Measurements from ENCODE around the gene OR2F1. TPM values are rescaled to one million over a fixed set of nuclear protein-coding genes. Genes with fewer than 3 reads are reported as not detected.

The OR2F1 gene
- total RNA-seq, 1 experiment from 2014 or later = not detected

GRCh38 chr7:143978585-143978984 lies 23.9 kb downstream of the OR2F1 start:
- no peak for TF ChIP-seq ZFX (IDR thresholded peaks at IDR 0.05)
- no peak for TF ChIP-seq SP1 (IDR thresholded peaks at IDR 0.05; ENCODE audit: low read depth)
- no peak for TF ChIP-seq YY1 (IDR thresholded peaks at IDR 0.05; ENCODE audit: extremely low read depth, insufficient replicate concordance, low read depth, low read length)
- TF ChIP-seq ZNF274 (IDR thresholded peaks at IDR 0.05; ENCODE audit: low read depth, low read length) = no peak
- no peak for TF ChIP-seq MAX (IDR thresholded peaks at IDR 0.05)
- no peak for TF ChIP-seq EZH2phosphoT487 (IDR thresholded peaks at IDR 0.05; ENCODE audit: borderline replicate concordance)
- TF ChIP-seq EGR1 (IDR thresholded peaks at IDR 0.05; ENCODE audit: low read depth) = no peak
- TF ChIP-seq ELF1 (IDR thresholded peaks at IDR 0.05; ENCODE audit: borderline replicate concordance, low read depth) = no peak
- TF ChIP-seq POLR2AphosphoS5 (IDR thresholded peaks at IDR 0.05; ENCODE audit: low read depth, low read length) = no peak
- no peak for TF ChIP-seq CEBPB (IDR thresholded peaks at IDR 0.05; ENCODE audit: low read depth)
- no peak for TF ChIP-seq REST (IDR thresholded peaks at IDR 0.05; ENCODE audit: low read depth)
- no peak for TF ChIP-seq ZBTB33 (IDR thresholded peaks at IDR 0.05; ENCODE audit: extremely low read depth, insufficient replicate concordance, low read length)
- no peak for TF ChIP-seq TCF7L2 (IDR thresholded peaks at IDR 0.05; ENCODE audit: borderline replicate concordance, extremely low read depth, insufficient read depth, insufficient read length)
- TF ChIP-seq EZH2 (IDR thresholded peaks at IDR 0.05) = no peak

More at GRCh38 chr7:143978585-143978984, 23.9 kb downstream of the OR2F1 start:
- H2AFZ ChIP-seq (ENCODE audit: low read depth, low read length, poor library complexity, severe bottlenecking) = no peak overlapping the region
- H3K4me1 ChIP-seq (ENCODE audit: control insufficient read depth in 1 of 2, insufficient read depth in 2 of 2, low read length in 2 of 2) = no peaks in the 10 kb centered on the region
- no peaks in the 10 kb centered on the region for H3K27me3 ChIP-seq (ENCODE audit: insufficient read depth, low read length)
- no peak overlapping the region for H3K4me3 ChIP-seq (replicated peaks in 1 of 2; ENCODE audit: low read depth in 1 of 2, low read length in 2 of 2)
- intact Hi-C loops (cut with micrococcal nuclease) = loop anchor here (5.0 kb wide), 1 partner anchor 34 kb away; no protein-coding TSS in a partner anchor
- no peaks in the 10 kb centered on the region for H3K36me3 ChIP-seq (ENCODE audit: control insufficient read depth in 1 of 2, insufficient read depth in 2 of 2, low read length in 2 of 2)
- no peaks in the 10 kb centered on the region for H3K9me3 ChIP-seq (ENCODE audit: control insufficient read depth in 1 of 2, insufficient read depth in 1 of 2, low read depth in 1 of 2, low read length in 2 of 2)
- H3K9ac ChIP-seq (ENCODE audit: low read length) = no peak overlapping the region
- no peak overlapping the region for H3K4me2 ChIP-seq (ENCODE audit: low read length)
- ChIA-PET CTCF (no interaction called here), POLR2A (no interaction called here), RAD21 (ENCODE audit: low non-redundant PET in 1 of 2, low total read pairs in 2 of 2, uncharacterized antibody in 2 of 2, unreplicated experiment in 2 of 2) (no interaction called here)
- H3K9me2 ChIP-seq (ENCODE audit: insufficient read depth) = no peaks in the 10 kb centered on the region
- H3K27ac ChIP-seq (ENCODE audit: low read depth, low read length) = no peak overlapping the region
- no TSS peak for BruUV-seq (replicated peaks)
- H3K79me2 ChIP-seq (ENCODE audit: insufficient read depth, low read length) = no peaks in the 10 kb centered on the region
- DNase-seq (ENCODE audit: low read depth, low spot score) = no peak
- no peak for ATAC-seq
- H4K20me1 ChIP-seq (ENCODE audit: insufficient read depth) = no peaks in the 10 kb centered on the region
